B cell (primary cell): ENCODE results near the gene ASPG. TPM values are rescaled to one million over a fixed set of nuclear protein-coding genes. Genes with fewer than 3 reads are reported as not detected.

ENCODE experiments used
- ATAC-seq: fragments of 200-7000 bp; cut with Tn5 transposase; one replicate; pipeline ENCODE4 v1.10.0; 2021; ENCODE audit warnings: low read depth, mild to moderate bottlenecking, moderate number of reproducible peaks, moderate library complexity
- CTCF ChIA-PET: fragments of 350-600 bp; sonication (Branson Sonifier 250); formaldehyde crosslinking; loops from one replicate; lab custom pipeline; 2021; ENCODE audit warnings: antibody characterized with exemption, inconsistent platforms; lab: Charles Lee
- POLR2A ChIA-PET: fragments of 350-600 bp; sonication (Branson Sonifier 250); formaldehyde crosslinking; loops from one replicate; lab custom pipeline; 2021; ENCODE audit warnings: antibody characterized with exemption; lab: Charles Lee
- DNase-seq: peaks from one replicate; pipeline ENCODE4 v3.0.0; 2013
- H2AFZ ChIP-seq: 2 replicates; pipeline ENCODE4 v1.6.1; 2012; ENCODE audit warnings: mild to moderate bottlenecking, low read depth, low read length; ENCODE audit not compliant: insufficient read depth, poor library complexity, severe bottlenecking
- H3K27ac ChIP-seq, 2 donors: 1 replicate in 1 of 2; 2 replicates in 1 of 2; pipeline ENCODE4 v1.5.1; 2012 to 2013; ENCODE audit warnings: low read length in 2 of 2, mild to moderate bottlenecking in 2 of 2, moderate library complexity in 1 of 2
- H3K27me3 ChIP-seq, 4 experiments: fragments of 200-600 bp in 1 of 4; sonication (generic) in 1 of 4; replicated peaks in 1 of 4; 1 replicate in 2 of 4; 2 replicates in 2 of 4; pipeline versions ENCODE4 v1.6.1 to v1.7.0; 2013 to 2016; ENCODE audit warnings: low read length in 3 of 4, mild to moderate bottlenecking in 2 of 4, mixed read lengths in 1 of 4, moderate library complexity in 1 of 4; ENCODE audit not compliant: insufficient read depth in 4 of 4, control insufficient read depth in 3 of 4; ENCODE audit errors: control extremely low read depth in 1 of 4
- H3K36me3 ChIP-seq, 2 experiments: replicated peaks in 1 of 2; 1 replicate in 1 of 2; 2 replicates in 1 of 2; pipeline versions ENCODE4 v1.6.1 to v1.7.1; 2013; ENCODE audit warnings: low read length in 1 of 2; ENCODE audit not compliant: insufficient read depth in 2 of 2, control insufficient read depth in 1 of 2; ENCODE audit errors: control extremely low read depth in 1 of 2, extremely low read depth in 1 of 2
- H3K4me1 ChIP-seq, 2 donors: fragments of 200-600 bp in 1 of 2; sonication (generic) in 1 of 2; 1 replicate in 1 of 2; 2 replicates in 1 of 2; pipeline versions ENCODE4 v1.5.1 to v1.6.1; 2013 to 2017; ENCODE audit warnings: low read length in 2 of 2; ENCODE audit not compliant: control insufficient read depth in 2 of 2, insufficient read depth in 2 of 2
- H3K4me2 ChIP-seq: replicated peaks from 2 replicates; pipeline ENCODE3; 2012; ENCODE audit warnings: mild to moderate bottlenecking, low read depth, low read length; ENCODE audit not compliant: poor library complexity, severe bottlenecking
- H3K4me3 ChIP-seq, 5 experiments: fragments of 200-600 bp in 1 of 5; sonication (generic) in 1 of 5; 1 replicate in 3 of 5; 2 replicates in 2 of 5; pipeline versions ENCODE4 v1.5.1 to v1.7.0; 2011 to 2016; ENCODE audit warnings: low read length in 4 of 5, mild to moderate bottlenecking in 4 of 5, low read depth in 2 of 5, control low read depth in 1 of 5, moderate library complexity in 1 of 5; ENCODE audit not compliant: insufficient read depth in 1 of 5; ENCODE audit errors: control extremely low read depth in 1 of 5, extremely low read depth in 1 of 5
- H3K79me2 ChIP-seq: fragments of 200-600 bp; sonication (generic); one replicate; pipeline ENCODE4 v1.6.0; 2016; ENCODE audit warnings: low read length; ENCODE audit not compliant: control insufficient read depth, insufficient read depth
- H3K9ac ChIP-seq: fragments of 200-600 bp; sonication (generic); 2 replicates; pipeline ENCODE4 v1.6.1; 2017; ENCODE audit warnings: mild to moderate bottlenecking, low read length, moderate library complexity
- H3K9me3 ChIP-seq, 3 donors: one replicate each; pipeline versions ENCODE4 v1.6.1 to v1.7.1; 2013; ENCODE audit warnings: low read length in 2 of 3; ENCODE audit not compliant: control insufficient read depth in 2 of 3, insufficient read depth in 1 of 3; ENCODE audit errors: control extremely low read depth in 1 of 3
- H4K20me1 ChIP-seq: 2 replicates; pipeline ENCODE4 v1.6.0; 2012; ENCODE audit warnings: mild to moderate bottlenecking, low read length; ENCODE audit not compliant: insufficient read depth, control insufficient read depth, poor library complexity, severe bottlenecking
- H3K27ac Mint-ChIP-seq: one replicate; pipeline ENCODE4 v1.8.0; 2021; ENCODE audit warnings: mixed read lengths
- H3K27me3 Mint-ChIP-seq: one replicate; pipeline ENCODE4 v1.8.0; 2021; ENCODE audit warnings: mixed read lengths
- H3K4me1 Mint-ChIP-seq: one replicate; pipeline ENCODE4 v1.8.0; 2021; ENCODE audit warnings: mixed read lengths
- H3K4me3 Mint-ChIP-seq: one replicate; pipeline ENCODE4 v1.8.0; 2021; ENCODE audit warnings: mixed read lengths
- H3K9me3 Mint-ChIP-seq: one replicate; pipeline ENCODE4 v1.8.0; 2022; ENCODE audit warnings: mixed read lengths; ENCODE audit not compliant: insufficient read depth
- EZH2 ChIP-seq: IDR thresholded peaks from 2 replicates; pipeline ENCODE4 v1.6.1; 2012; ENCODE audit warnings: borderline replicate concordance, low read depth, mild to moderate bottlenecking, moderate library complexity, low read length; ENCODE audit not compliant: insufficient read depth, poor library complexity, severe bottlenecking
- WGBS: methylation state at CpG from one replicate; pipeline ENCODE4 v1.1.5; 2013; ENCODE audit warnings: missing lambda C conversion rate; ENCODE audit not compliant: insufficient coverage; 5-methylcytosine and 5-hydroxymethylcytosine counted together
- intact Hi-C: fragments of 100-400 bp; cut with micrococcal nuclease; formaldehyde crosslinking; loops from one replicate; pipeline ENCODE4 v1.10.0; 2022
- polyA plus RNA-seq: library from polyadenylated mRNA; depleted of rRNA; stranded (reverse); fragments of >200 nt; gene quantifications from 2 replicates; pipeline ENCODE4 v1.2.3, GENCODE V29; 2012
- total RNA-seq, 2 donors: library from RNA; stranded (reverse); fragments of 120-200 nt in 1 of 2; gene quantifications; 1 replicate in 1 of 2; 2 replicates in 1 of 2; pipeline versions ENCODE4 v1.2.3 to v1.2.4, GENCODE V29; 2013 to 2022
- TF ChIP-seq, protein P1 (sequence below): fragments of 200-600 bp; IDR thresholded peaks from one replicate; pipeline ENCODE4 v1.8.0; 2022; ENCODE audit warnings: antibody characterized with exemption, mild to moderate bottlenecking

The ASPG gene
- total and polyA plus RNA-seq, 2 donors (not counting 1 experiment from before 2014, with no cell fraction given): not detected

DNA sequence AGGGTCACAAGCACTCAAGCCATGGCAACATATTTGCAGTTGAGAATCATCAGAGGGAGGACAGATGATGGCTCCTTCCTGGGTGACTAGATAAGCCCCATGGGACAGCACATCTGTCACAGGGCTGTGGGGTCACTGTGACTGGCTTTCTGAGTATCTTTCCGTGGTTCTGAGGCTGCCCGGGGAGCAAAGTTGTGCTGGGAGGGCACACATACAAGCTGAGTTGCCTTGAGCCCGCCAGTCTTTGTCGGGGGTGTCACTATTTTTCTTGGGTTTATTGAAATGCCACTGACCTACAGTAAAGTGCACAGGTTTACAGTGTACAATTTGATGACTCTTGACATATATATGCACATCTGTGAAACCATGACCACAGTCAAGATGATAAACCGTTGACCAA, 35.6 kb downstream of the ASPG start:
- Histone ChIP-seq H3K4me1 (peaks cover 2 to 4% of the 10 kb centered on the region in 2 donors), H3K36me3 (no peaks in the 10 kb centered on the region), H3K27me3 (peaks cover 0 to 10% (median 2%) of the 10 kb centered on the region in 4 experiments), H3K27ac (no peak overlapping the region), H3K9ac (no peak overlapping the region), H3K4me3 (no peak overlapping the region), H4K20me1 (no peaks in the 10 kb centered on the region), H2AFZ (no peak overlapping the region), H3K79me2 (no peaks in the 10 kb centered on the region), H3K9me3 (peaks cover 1 to 15% (median 14%) of the 10 kb centered on the region in 3 donors), H3K4me2 (no peak overlapping the region)
- no peak for ATAC-seq
- no peak for DNase-seq
- TF ChIP-seq, protein P1, sequence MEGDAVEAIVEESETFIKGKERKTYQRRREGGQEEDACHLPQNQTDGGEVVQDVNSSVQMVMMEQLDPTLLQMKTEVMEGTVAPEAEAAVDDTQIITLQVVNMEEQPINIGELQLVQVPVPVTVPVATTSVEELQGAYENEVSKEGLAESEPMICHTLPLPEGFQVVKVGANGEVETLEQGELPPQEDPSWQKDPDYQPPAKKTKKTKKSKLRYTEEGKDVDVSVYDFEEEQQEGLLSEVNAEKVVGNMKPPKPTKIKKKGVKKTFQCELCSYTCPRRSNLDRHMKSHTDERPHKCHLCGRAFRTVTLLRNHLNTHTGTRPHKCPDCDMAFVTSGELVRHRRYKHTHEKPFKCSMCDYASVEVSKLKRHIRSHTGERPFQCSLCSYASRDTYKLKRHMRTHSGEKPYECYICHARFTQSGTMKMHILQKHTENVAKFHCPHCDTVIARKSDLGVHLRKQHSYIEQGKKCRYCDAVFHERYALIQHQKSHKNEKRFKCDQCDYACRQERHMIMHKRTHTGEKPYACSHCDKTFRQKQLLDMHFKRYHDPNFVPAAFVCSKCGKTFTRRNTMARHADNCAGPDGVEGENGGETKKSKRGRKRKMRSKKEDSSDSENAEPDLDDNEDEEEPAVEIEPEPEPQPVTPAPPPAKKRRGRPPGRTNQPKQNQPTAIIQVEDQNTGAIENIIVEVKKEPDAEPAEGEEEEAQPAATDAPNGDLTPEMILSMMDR: no peak
- no peak for TF ChIP-seq EZH2
- H3K4me1 Mint-ChIP-seq: peaks cover 4% of the 10 kb centered on the region
- ChIA-PET POLR2A (no interaction called here), CTCF (interaction anchor here (1.0 kb wide), 1 partner anchor 43 kb away, joined by 5 read pairs; no protein-coding TSS in a partner anchor)
- peaks cover 23% of the 10 kb centered on the region for H3K27me3 Mint-ChIP-seq
- H3K27ac Mint-ChIP-seq: no peak overlapping the region
- WGBS: 73% methylated on average over 5 of the region's 5 CpGs
- peaks cover 5% of the 10 kb centered on the region for H3K9me3 Mint-ChIP-seq
- H3K4me3 Mint-ChIP-seq: no peak overlapping the region
- intact Hi-C loops: no loop called here

DNA sequence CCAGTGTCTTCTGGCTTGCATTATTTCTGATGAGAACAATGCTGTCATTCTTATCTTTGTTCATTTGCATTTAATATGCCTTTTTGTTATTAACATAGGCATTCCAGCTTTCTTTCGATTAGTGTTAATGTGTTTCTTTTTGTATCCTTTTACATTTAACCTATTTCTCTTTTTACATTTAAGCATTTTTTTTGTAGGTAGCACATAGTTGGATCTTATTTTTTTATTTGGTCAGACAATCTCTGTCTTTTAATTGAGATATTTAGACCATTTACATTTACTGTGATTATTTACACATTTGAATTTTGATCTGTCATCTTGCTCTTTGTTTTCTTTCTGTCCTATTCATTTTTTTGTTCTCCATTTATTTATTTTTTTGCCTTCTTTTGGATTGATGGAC, 38.4 kb downstream of the ASPG start:
- H4K20me1 ChIP-seq: no peaks in the 10 kb centered on the region
- H3K9me3 ChIP-seq: peaks cover 1 to 30% (median 20%) of the 10 kb centered on the region in 3 donors
- H2AFZ ChIP-seq: no peak overlapping the region
- no peaks in the 10 kb centered on the region for H3K4me1 ChIP-seq
- no peak overlapping the region for H3K4me3 Mint-ChIP-seq
- H3K9ac ChIP-seq: no peak overlapping the region
- no CpG with 5 or more reads among the region's 1 CpG for WGBS
- ChIA-PET CTCF (no interaction called here), POLR2A (no interaction called here)
- peaks cover 5% of the 10 kb centered on the region for H3K9me3 Mint-ChIP-seq
- no peak overlapping the region for H3K27ac ChIP-seq
- H3K27ac Mint-ChIP-seq: no peak overlapping the region
- ATAC-seq (no peak), DNase-seq (no peak)
- H3K4me3 ChIP-seq: no peak overlapping the region
- H3K79me2 ChIP-seq: no peaks in the 10 kb centered on the region
- peaks cover 28% of the 10 kb centered on the region for H3K27me3 Mint-ChIP-seq
- intact Hi-C loops: no loop called here
- H3K27me3 ChIP-seq: peaks cover 0 to 3% (median 0%) of the 10 kb centered on the region in 4 experiments
- H3K4me1 Mint-ChIP-seq: no peaks in the 10 kb centered on the region
- TF ChIP-seq, protein P1: no peak
- TF ChIP-seq EZH2: no peak
- no peak overlapping the region for H3K4me2 ChIP-seq
- no peaks in the 10 kb centered on the region for H3K36me3 ChIP-seq
